Measurements from ENCODE around the gene PCDH17.

Gene PCDH17

GRCh38 chr13:57635541-57636085, 4.1 kb downstream of the PCDH17 start:
- no peak for DNase-seq

GRCh38 chr13:57636816-57637215, 5.3 kb downstream of the PCDH17 start:
- no peak for DNase-seq

- DNase-seq = no peak
Observed at GRCh38 chr13:57637515-57637914, 6.0 kb downstream of the PCDH17 start.

DNA sequence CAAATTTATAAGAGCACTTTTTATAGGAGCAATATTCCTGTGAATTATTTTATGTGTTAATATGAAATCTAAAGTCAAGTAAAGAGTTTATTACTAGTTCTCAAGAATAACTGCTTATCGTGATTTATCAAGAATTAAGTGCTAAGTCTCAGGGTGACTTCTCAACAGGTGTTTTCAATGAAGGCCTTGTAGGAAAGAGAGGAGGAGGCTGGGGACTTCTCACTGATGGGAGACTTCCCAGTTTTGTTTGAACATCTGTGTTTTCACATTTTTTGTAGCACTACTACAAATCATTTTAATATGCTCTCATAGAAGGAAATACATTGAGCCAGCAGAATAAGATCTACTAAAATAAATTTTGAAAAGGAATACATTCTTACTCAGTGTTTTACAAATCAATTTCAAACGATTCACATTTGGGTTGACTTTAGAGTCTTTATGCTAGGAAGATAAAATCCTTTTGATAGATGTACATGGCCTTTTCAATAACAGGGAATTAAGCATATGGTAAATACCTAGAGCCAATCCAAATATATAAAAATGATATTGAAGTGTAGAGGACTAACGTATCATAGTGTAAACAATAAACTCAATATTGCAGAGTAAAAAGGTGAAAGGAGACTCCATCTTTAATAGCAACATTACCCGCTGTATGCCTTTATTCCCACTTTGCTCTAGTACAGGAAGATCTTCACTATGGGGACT, 6.8 kb downstream of the PCDH17 start:
- DNase-seq = no peak

DNA sequence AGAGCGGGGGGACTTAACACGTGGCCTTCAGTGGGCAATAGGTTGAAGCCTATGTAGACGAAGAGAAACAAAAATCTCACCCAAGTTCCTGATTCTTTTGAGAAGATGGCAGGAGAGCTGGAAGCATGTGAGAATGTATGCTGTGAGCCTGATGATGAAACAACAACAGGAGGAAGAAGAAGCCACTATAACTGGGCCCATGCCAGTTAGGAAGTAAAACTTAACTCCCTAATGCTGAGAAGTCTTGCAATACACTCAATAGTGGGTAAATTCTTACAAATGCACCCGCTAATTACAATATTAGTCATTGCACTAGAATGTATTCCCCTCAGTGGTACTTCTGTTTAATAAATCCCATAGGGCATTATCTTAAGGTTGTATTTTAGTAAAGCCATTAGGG, 9.1 kb downstream of the PCDH17 start:
- peak; percentile 10 for DNase-seq

- DNase-seq = no peak
Observed at GRCh38 chr13:57641051-57641450, 9.5 kb downstream of the PCDH17 start.

DNA sequence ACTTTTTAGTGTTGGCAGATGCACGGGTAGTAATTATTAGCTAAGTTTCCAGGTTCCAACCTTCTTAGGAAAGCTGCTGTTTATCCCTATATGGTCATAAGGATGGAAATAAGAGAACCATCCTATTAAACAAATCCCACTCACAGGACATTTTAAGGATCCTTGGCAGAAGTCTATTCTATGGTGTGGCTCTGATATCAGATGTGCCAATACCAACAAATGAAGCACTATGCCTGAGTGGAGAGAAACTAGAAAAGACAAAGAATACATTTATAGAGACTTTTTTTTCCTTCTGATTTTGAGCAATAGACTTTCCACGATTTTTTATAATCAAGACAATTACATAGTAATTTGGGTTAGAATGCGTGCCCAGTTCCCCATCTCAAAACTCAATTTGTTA, 12.6 kb downstream of the PCDH17 start:
- no peak for DNase-seq

DNA sequence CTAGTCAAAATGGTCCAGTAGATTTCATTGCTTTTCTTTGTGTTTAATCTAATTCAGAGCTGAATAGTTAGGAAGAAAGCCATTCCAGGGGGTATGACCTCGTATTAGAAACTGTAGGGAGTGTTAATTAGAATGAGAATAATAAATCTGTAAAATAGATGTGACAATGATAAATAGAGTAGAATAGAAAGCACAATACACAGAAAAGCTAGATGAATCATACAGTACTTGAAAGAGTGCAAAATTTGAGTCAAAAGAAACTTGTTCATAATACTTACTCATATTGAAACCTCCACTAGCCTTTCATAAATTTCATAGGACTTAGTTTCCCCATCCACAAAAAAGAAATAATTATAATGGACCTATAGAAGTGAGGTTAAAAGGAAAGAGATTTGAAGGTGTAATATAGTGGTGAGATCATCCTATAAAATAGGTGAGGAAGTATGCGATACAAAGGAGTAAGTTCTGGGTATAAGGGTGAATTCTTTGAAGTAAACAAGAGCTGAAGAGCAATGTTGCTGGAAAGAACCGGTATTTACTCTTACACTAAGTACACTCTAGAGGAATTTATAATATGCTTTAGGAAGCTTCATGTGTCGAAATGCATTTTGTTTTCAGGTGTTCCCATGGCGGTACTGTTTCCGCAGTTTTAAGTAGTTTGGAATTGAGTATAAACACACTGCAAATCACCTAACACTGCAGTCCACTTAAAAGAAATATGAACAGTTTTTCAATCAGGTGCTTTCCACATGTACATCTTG, 21.9 kb downstream of the PCDH17 start:
- DNase-seq = no peak

- no peak for DNase-seq
Observed at GRCh38 chr13:57665481-57665880, 33.9 kb downstream of the PCDH17 start.

- no peak for DNase-seq
Observed at GRCh38 chr13:57666131-57666953, 34.8 kb downstream of the PCDH17 start.

- DNase-seq = no peak
Observed at GRCh38 chr13:57672168-57672567, 40.6 kb downstream of the PCDH17 start.

DNA sequence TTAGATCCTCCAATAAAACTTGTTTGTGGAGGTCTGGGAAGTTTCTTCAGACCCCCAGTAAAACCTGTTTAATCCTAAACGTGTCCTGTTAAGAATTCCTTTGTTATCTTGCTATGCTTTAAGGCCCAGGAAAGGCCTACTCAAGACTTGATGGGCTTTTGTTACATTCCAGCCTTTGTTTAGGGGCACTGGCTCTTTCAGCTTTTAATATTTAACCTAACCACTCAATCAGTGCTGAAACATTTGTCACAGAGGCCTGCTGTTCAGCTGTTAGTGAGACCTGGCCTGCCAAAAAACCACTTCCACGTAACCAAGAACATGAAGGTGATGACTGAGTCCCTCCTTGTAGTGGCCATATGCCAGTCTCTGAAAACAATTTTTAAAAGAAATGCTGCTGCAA, 41.7 kb downstream of the PCDH17 start:
- no peak for DNase-seq

DNA sequence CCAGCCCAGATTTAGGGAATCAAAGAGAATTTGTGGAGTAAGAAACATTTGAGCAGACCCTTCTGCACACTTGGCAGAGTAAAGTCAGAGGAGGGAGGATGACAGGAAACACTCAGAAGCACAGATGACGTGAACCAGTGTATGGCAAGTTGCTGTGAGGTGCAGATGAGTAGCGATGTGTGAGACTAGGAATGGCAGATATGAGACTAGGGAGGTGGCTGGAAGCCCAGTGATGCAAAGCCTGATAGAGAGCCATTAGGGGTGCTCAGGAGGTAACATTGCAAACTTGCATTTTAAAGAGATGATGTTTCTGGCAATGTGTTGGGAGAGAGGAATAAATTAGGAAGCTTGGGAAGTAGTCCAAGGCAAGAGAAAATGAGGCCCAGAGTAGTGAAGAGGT, 44.0 kb downstream of the PCDH17 start:
- no peak for DNase-seq

- DNase-seq = no peak
Observed at GRCh38 chr13:57680609-57681008, 49.1 kb downstream of the PCDH17 start.

GRCh38 chr13:57682128-57682716, 50.7 kb downstream of the PCDH17 start:
- no peak for DNase-seq

DNA sequence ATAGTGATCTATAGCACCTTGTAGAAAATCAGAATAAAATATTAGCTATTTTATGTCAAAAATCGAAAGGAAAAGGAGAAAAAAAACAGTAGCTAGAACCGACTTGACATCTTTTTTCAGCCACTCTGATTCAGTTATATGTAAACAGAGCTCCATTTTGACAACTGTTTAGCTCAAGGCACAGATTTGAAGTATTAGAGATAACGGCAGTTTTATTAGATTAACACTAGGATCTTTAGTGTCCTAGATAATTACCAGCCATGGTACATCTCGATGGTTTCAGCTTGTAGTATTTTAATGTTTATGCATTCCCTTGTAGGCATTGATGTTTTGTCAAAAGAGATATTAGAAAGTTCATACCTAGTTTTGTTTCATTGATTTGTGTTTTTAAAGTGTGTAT, 67.3 kb downstream of the PCDH17 start:
- DNase-seq = no peak

GRCh38 chr13:57704031-57704430, 72.5 kb downstream of the PCDH17 start:
- DNase-seq = no peak

- DNase-seq = no peak
Observed at GRCh38 chr13:57716295-57716694, 84.8 kb downstream of the PCDH17 start.

DNA sequence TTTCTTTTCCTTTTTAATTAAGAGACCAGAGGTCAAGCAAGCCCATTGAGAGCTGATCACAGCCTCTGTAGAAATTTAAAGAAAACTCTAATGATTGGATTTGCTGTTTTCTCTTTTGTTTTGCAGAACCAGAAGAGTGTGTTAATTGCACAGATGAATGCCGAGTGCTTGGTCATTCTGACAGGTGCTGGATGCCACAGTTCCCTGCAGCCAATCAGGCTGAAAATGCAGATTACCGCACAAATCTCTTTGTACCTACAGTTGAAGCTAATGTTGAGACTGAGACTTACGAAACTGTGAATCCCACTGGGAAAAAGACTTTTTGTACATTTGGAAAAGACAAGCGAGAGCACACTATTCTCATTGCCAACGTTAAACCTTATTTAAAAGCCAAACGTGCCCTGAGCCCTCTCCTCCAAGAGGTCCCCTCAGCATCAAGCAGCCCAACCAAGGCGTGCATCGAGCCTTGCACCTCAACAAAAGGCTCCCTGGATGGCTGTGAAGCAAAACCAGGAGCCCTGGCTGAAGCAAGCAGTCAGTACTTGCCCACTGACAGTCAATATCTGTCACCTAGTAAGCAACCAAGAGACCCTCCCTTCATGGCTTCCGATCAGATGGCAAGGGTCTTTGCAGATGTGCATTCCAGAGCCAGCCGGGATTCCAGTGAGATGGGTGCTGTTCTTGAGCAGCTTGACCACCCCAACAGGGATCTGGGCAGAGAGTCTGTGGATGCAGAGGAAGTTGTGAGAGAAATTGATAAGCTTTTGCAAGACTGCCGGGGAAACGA, 93.1 kb downstream of the PCDH17 start:
- DNase-seq = no peak

GRCh38 chr13:57725480-57725879, 93.9 kb downstream of the PCDH17 start:
- DNase-seq = no peak

DNA sequence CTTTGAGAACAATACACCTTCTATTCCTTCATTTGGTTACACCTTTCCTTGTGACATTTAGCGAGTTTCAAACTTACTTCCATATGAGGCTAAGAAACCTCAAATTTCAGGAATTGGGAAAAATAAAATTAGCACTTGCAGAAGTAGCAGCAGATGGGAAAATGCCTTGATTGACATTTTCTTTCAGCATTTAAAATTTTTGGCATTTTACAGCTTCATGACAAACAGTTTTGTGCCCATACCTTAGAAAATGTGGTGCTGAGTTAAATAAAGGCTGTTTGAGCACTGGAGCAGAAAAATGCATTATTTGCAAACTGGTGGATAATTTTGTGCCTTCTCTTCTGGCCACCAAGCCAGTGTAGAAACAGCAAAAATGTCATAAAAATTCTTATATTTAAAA, 95.4 kb downstream of the PCDH17 start:
- no peak for DNase-seq

- DNase-seq = no peak
Observed at GRCh38 chr13:57734306-57734705, 102.8 kb downstream of the PCDH17 start.

Measured in inflammatory macrophage treated with lipopolysaccharide for 4 hours (primary cell).